Subcutaneous adipose tissue (tissue), 4 donors: ENCODE measurements around the gene GMPPB. TPM values are rescaled to one million over a fixed set of nuclear protein-coding genes. Genes with fewer than 3 reads are reported as not detected.

Experiments used
- total RNA-seq, 4 donors: library from RNA; depleted of rRNA; stranded (reverse); fragments of >200 nt; gene quantifications; one replicate each; pipeline ENCODE4 v1.1.0, GENCODE V29; 2016
- TF ChIP-seq, protein P1 (sequence below): fragments of 450-650 bp; IDR thresholded peaks from one replicate; pipeline ENCODE4 v1.5.1; 2016; ENCODE audit warnings: low read depth, mild to moderate bottlenecking, control low read depth, antibody characterized with exemption, moderate library complexity

GMPPB gene
- total RNA-seq, 4 donors from 2014 or later = 11.6 to 16.5 (median 13.7) TPM

DNA sequence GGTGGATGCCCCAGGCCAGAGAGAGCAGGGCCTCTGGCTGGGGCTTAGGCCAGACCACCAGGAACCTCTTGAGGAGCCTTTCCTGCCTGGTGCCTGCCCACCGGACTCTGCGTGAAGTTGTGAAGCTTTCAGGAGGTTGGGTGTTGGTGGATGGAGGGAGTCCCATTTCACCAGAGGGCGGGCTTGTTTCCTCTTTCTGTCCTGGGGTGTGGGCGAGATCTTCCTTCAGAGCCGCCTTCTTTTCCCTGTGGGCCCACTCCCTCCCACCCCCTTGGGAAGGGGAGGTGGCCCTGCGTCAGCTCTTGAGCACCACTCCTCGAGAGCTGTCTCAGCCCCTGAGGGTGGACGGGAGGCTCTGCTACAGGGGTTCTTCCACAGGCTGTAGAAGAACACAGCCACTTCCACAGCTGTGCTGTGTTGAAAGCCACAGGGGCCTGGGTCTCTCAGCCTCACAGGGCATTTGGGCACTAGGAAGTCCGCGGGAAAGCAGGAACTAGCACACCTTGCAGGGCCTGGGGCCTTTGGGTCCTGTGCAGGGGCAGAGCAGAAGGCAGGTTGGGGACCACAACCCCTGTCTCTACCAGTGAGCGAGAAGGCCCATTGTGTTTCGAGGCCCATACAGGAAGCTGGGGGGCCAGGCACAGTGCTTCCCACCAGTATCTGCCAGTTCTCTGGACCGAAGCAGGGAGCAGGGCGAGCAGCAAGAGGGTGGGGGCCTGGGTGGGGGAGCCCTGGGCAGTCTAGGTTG is 6.4 kb downstream of the GMPPB start:
- TF ChIP-seq, protein P1, sequence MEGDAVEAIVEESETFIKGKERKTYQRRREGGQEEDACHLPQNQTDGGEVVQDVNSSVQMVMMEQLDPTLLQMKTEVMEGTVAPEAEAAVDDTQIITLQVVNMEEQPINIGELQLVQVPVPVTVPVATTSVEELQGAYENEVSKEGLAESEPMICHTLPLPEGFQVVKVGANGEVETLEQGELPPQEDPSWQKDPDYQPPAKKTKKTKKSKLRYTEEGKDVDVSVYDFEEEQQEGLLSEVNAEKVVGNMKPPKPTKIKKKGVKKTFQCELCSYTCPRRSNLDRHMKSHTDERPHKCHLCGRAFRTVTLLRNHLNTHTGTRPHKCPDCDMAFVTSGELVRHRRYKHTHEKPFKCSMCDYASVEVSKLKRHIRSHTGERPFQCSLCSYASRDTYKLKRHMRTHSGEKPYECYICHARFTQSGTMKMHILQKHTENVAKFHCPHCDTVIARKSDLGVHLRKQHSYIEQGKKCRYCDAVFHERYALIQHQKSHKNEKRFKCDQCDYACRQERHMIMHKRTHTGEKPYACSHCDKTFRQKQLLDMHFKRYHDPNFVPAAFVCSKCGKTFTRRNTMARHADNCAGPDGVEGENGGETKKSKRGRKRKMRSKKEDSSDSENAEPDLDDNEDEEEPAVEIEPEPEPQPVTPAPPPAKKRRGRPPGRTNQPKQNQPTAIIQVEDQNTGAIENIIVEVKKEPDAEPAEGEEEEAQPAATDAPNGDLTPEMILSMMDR = no peak

DNA sequence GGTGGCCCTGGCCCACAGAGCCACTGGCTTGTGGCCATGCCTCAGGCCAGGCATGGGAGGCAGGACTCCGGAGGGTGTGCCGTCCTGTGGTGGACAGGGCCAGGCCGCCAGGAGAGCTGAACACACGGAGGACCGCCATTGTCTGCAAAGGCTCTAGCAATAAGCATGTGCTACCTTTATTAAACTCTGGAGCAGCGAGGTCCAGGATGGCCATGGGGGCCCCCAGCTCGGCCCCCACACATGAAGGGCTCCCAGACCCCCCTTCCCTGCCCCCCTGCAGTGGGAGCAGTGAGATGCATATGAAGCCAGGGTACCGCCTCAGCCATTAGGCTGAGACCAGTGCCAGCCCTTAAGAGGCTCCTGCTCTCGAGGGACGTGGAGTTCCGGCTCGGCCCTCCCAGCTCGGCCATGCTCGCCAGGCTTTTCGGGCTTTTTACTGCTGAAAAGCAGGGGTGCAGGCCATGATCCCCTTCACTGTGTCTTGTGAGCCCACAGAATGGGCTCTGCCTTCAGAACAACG is 7.0 kb downstream of the GMPPB start:
- TF ChIP-seq, protein P1 = no peak

DNA sequence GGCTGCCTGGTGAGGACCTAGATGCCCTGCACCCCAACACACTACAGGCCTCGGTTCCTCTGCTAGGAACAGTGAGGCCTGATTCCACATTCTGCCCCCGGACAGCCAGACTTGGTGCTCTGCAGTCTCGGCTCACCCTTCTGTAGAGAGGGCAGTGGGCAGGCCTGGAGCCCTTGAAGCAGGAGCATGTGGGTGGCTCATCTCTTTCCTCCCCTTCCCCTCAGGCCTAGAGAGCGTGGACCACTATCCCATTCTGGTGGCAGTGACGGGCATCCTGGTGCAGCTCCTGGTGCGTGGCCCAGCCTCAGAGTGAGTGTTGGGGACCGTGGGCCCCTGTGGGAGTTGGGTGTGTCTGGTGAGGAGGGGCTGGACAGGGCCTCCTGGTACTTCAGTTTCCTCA is 7.6 kb downstream of the GMPPB start:
- TF ChIP-seq, protein P1 = no peak

DNA sequence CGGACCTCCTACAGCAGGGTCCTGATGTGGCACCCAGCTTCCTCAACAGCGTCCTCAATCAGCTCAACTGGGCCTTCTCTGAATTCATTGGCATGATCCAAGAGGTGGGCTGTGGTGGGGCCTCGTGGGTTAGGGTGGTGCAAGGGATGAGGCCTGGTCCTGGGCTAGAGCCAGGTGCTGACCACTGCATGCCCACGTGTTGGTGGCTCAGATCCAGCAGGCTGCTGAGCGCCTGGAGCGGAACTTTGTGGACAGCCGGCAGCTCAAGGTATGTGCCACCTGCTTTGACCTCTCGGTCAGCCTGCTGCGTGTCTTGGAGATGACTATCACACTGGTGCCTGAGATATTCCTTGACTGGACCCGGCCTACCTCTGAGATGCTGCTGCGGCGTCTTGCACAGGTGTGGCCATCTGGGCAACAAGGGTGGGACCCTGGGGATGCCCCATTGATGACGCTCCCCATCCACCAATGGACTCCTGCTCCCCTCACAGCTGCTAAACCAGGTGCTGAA is 8.1 kb downstream of the GMPPB start:
- TF ChIP-seq, protein P1 = no peak

DNA sequence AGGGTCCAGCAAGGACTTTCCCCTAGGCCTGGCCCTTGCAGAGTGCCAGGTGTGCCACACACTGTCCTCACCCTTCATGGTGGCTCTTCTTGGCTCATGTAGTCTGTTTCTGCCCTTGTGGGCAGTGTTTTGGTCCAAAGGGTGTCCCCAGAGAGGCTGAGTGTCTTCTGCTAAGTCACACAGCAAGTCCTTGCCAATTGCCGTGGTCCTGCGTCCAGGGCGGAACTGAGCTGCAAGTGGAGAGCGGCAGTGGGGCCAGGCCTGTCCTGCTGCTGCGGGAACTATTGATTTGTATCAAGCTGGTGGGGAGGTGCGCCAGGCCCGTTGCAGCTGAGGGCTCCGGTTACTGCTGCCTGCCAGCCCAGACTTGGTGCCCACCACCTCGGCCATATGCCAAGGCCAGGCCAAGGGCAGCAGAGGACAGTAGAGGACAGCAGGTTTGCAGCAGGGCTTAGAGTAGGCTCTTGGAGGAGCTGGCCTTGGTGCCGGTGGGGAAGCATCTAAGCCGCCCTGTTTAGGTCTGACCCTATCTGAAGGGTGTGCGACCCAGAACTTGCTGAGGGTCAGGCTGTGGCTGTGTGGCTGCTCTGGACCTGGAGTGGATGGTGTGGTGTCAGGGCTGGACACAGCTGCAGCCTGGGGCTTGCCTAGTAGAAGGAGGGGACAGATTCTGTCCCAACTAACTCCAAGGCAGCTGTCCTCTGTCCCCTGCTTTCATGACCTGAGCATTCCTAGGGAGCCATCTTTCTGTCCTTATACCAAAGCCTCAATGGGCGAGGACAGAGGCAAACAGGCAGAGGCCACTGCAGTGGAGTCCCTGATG is 8.8 kb downstream of the GMPPB start:
- TF ChIP-seq, protein P1 = no peak

DNA sequence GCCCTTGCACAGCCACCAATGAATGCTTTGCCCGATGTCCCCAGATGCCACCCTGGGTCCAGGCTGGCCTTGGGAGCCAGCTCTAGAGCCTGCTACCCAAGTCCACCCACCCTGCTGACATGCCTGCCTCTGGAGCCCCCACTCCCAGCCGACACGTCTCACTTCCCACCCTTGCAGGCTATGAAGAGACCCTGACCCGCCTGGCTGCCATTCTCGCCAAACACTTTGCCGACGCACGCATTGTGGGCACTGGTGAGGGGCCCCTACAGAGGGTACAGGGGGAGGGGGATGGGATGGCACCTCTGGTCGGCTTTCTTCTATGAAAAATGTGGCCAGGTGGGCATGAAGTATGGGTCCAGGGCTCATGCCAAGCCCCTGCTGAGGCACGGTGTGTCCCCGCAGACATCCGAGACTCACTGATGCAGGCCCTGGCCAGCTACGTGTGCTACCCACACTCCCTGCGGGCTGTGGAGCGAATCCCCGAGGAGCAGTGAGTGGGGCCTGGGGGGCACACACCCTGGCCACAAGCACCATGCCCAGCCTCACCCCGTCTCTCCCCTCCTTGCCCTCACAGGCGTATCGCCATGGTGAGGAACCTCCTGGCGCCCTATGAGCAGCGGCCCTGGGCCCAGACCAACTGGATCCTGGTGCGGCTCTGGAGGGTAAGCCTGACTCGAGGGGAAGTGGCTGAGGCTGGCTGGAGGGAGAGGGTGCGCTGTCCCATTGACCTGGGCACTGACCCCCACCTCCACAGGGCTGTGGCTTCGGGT is 10.2 kb downstream of the GMPPB start:
- TF ChIP-seq, protein P1 = no peak
